Breast epithelium (tissue), 3 donors: ENCODE measurements around the gene PRSS48.

ENCODE experiments used
- CTCF ChIP-seq, 3 donors: fragments of 450-650 bp; IDR thresholded peaks; one replicate each; pipeline ENCODE4 v1.5.1; 2016 to 2017; ENCODE audit warnings: antibody characterized with exemption in 3 of 3, mild to moderate bottlenecking in 3 of 3, moderate library complexity in 3 of 3
- POLR2A ChIP-seq: fragments of 450-650 bp; IDR thresholded peaks from one replicate; pipeline ENCODE4 v1.6.1; 2016; ENCODE audit warnings: antibody characterized with exemption, mild to moderate bottlenecking, moderate library complexity
- POLR2AphosphoS5 ChIP-seq, 3 donors: sonication (generic); formaldehyde crosslinking; IDR thresholded peaks; one replicate each; pipeline ENCODE4 v1.6.1; 2017; ENCODE audit warnings: antibody characterized with exemption in 3 of 3

GRCh38 chr4:151291485-151291884 lies 14.5 kb downstream of the PRSS48 start:
- no peak for TF ChIP-seq CTCF (IDR thresholded peaks at IDR 0.05)
- TF ChIP-seq POLR2AphosphoS5 (IDR thresholded peaks at IDR 0.05), result no peak
- TF ChIP-seq POLR2A, result no peak
